GM12878 (cell line): Measurements from ENCODE around the gene TCIRG1. TPM values are rescaled to one million over a fixed set of nuclear protein-coding genes. Genes with fewer than 3 reads are reported as not detected.

Experiments
- ATAC-seq: fragments of 200-7000 bp; cut with Tn5 transposase; 3 replicates; pipeline ENCODE4 v1.9.1; 2020; ENCODE audit warnings: mild to moderate bottlenecking, moderate library complexity
- BruUV-seq: library from RNA; stranded (reverse); fragments of 400-500 nt; replicated peaks from 2 replicates; lab custom pipeline; 2021; lab: Mats Ljungman, UMichigan
- CTCF ChIA-PET: fragments of 300-600 bp; sonication (Branson Sonifier 250); formaldehyde crosslinking; extraction: SDS; loops from one replicate; lab custom pipeline; 2021; ENCODE audit warnings: inconsistent platforms; lab: Yijun Ruan, JAX
- POLR2A ChIA-PET: fragments of 350-600 bp; formaldehyde crosslinking; extraction: SDS; loops from one replicate; lab custom pipeline; 2021; ENCODE audit warnings: inconsistent platforms; lab: Charles Lee
- RAD21 ChIA-PET: fragments of 300-600 bp; sonication (Branson Sonifier 250); formaldehyde crosslinking; loops from one replicate; lab custom pipeline; 2023; ENCODE audit warnings: antibody characterized with exemption; ENCODE audit not compliant: unreplicated experiment; lab: Charles Lee
- SMC1A ChIA-PET: fragments of 300-600 bp; sonication (Branson Sonifier 250); formaldehyde crosslinking; loops from one replicate; lab custom pipeline; 2023; ENCODE audit not compliant: unreplicated experiment, uncharacterized antibody; lab: Charles Lee
- DNase-seq: peaks from one replicate; pipeline ENCODE4 v3.0.0-alpha.2; 2011; ENCODE audit warnings: low read depth, low spot score
- FAIRE-seq: peaks from 3 replicates; lab custom pipeline; 2011; peaks lifted over from hg19 to GRCh38; lab: Jason Lieb, UNC
- H2AFZ ChIP-seq: 2 replicates; pipeline ENCODE4 v1.6.0; 2011; ENCODE audit warnings: low read depth, low read length, control low read depth; ENCODE audit not compliant: control insufficient read depth
- H3K27ac ChIP-seq: 2 replicates; pipeline ENCODE4 v1.5.1; 2011; ENCODE audit warnings: control low read depth; ENCODE audit not compliant: control insufficient read depth, insufficient read depth
- H3K27me3 ChIP-seq, 2 experiments: replicated peaks in 1 of 2; 2 replicates each; pipeline versions ENCODE4 v1.6.0 to v1.6.1; 2011; ENCODE audit warnings: low read length in 1 of 2; ENCODE audit not compliant: control insufficient read depth in 2 of 2, insufficient read depth in 2 of 2
- H3K36me3 ChIP-seq, 2 experiments: 2 replicates each; pipeline ENCODE4 v1.5.1; 2011; ENCODE audit warnings: low read length in 1 of 2; ENCODE audit not compliant: control insufficient read depth in 2 of 2, insufficient read depth in 2 of 2
- H3K4me1 ChIP-seq: 2 replicates; pipeline ENCODE4 v1.6.1; 2011; ENCODE audit warnings: mild to moderate bottlenecking, low read length, moderate library complexity, mixed read lengths; ENCODE audit not compliant: control insufficient read depth, insufficient read depth
- H3K4me2 ChIP-seq: 2 replicates; pipeline ENCODE4 v1.6.0; 2011; ENCODE audit warnings: control low read depth; ENCODE audit not compliant: control insufficient read depth, insufficient read depth
- H3K4me3 ChIP-seq: fragments of 200-600 bp; sonication (generic); 2 replicates; pipeline ENCODE4 v1.5.1; 2016
- H3K79me2 ChIP-seq: 2 replicates; pipeline ENCODE4 v1.6.0; 2011; ENCODE audit warnings: low read length; ENCODE audit not compliant: control insufficient read depth, insufficient read depth
- H3K9ac ChIP-seq: 2 replicates; pipeline ENCODE4 v1.8.0; 2011; ENCODE audit warnings: low read length, control low read depth, mixed read lengths; ENCODE audit not compliant: control insufficient read depth, insufficient read depth
- H3K9me3 ChIP-seq: replicated peaks from 3 replicates; pipeline ENCODE4 v1.5.1; 2011; ENCODE audit warnings: mild to moderate bottlenecking, low read length; ENCODE audit not compliant: control insufficient read depth, insufficient read depth
- H4K20me1 ChIP-seq: 2 replicates; pipeline ENCODE4 v1.6.0; 2011; ENCODE audit not compliant: control insufficient read depth, insufficient read depth
- STAT1 ChIP-seq: fragments of 450-650 bp; conservative IDR thresholded peaks from 2 replicates; pipeline ENCODE4 v1.6.1; 2014; ENCODE audit warnings: antibody characterized with exemption, mild to moderate bottlenecking
- TARDBP ChIP-seq: IDR thresholded peaks from 2 replicates; pipeline ENCODE4 v1.6.1; 2016; ENCODE audit warnings: borderline replicate concordance
- WGBS: methylation state at CpG from one replicate; pipeline ENCODE4 v1.1.6; 2016; ENCODE audit warnings: low lambda C conversion rate; ENCODE audit not compliant: insufficient replicate concordance, insufficient coverage; ENCODE audit errors: missing lambda C conversion rate; 5-methylcytosine and 5-hydroxymethylcytosine counted together
- in situ Hi-C: fragments of 300-500 bp; cut with MboI; formaldehyde crosslinking; loops from 9 replicates; pipeline ENCODE4 v1.14.3; 2018; ENCODE audit warnings: mixed read lengths
- intact Hi-C: fragments of 100-400 bp; cut with micrococcal nuclease; formaldehyde crosslinking; loops from one replicate; pipeline ENCODE4 v1.14.2; 2022; ENCODE audit not compliant: unreplicated experiment
- polyA plus RNA-seq, 11 experiments: library from polyadenylated mRNA; depleted of rRNA in 4 of 11; unstranded in 6 of 11; stranded (reverse) in 5 of 11; fragments of >200 nt; fragmentation: Nextera tagmentation in 4 of 11; fragmentation: Illumina TruSeq in 1 of 11; extraction: Ambion mirVana in 4 of 11; extraction: Trizol in 1 of 11; gene quantifications; 1 replicate in 1 of 11; 2 replicates in 10 of 11; pipeline versions ENCODE4 v1.2.1 to v1.2.3, GENCODE V29; 2011 to 2016; ENCODE audit warnings: inconsistent platforms in 2 of 11, missing spikeins in 2 of 11, low read depth in 1 of 11
- total RNA-seq, 4 experiments: library from RNA; depleted of rRNA in 3 of 4; stranded (reverse); fragments of >200 nt in 3 of 4; fragmentation: Illumina TruSeq in 1 of 4; extraction: Trizol in 1 of 4; gene quantifications; 2 replicates each; pipeline versions ENCODE4 v1.2.1 to v1.2.3, GENCODE V29; 2013 to 2021
- TF ChIP-seq, protein P1 (sequence below): fragments of 450-650 bp; IDR thresholded peaks from 2 replicates; pipeline ENCODE4 v1.6.1; 2016; ENCODE audit warnings: mild to moderate bottlenecking, moderate library complexity, borderline replicate concordance

TCIRG1 gene
- total and polyA plus RNA-seq, 10 of the 15 experiments (the other 5 are each of a cell fraction or from before 2014, with no cell fraction given), result 0.76 to 218 (median 87.4) TPM

DNA sequence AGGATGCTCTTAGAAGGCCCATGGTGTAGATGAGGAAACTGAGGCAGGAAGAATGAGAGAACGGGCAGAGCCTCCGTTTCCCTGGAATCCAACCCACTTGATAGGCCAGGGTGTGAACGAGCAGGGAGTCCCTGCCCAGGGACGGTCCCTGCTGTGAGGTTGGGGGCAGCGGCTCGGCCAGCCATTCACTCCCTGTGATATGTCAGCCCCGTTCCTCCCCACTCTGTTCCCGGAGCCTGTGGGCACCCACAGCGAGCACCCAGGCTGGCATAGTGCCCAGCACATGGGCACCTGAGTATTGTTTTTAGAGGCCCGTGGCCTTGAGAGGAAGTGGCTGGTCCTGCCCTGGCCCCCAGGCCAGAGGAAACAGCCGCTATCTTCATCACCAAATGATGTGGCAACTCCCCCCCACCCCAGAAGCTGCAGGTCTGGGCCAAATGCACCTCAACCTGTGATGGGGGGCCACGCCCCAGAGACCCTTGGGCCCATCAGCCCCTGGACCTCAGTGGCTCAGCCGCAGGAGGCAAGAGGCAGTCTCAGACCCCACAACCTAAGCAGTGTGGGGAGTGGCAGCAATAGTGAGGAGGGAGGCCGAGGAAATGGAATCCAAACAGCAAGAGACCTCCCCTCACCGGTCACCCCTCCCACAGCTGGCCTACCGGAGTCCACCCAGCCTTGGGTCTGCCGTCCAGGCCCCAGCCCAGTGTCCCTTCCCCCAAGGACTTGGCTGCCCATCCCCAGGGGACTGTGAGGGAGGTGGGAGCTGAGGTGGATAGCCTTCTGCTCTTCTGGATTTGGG, 26.6 kb upstream of the TCIRG1 start:
- Histone ChIP-seq H3K9me3 (no peaks in the 10 kb centered on the region), H3K79me2 (no peaks in the 10 kb centered on the region), H2AFZ (no peak overlapping the region), H3K4me2 (no peak overlapping the region), H3K4me3 (no peak overlapping the region), H3K9ac (no peak overlapping the region), H3K27me3 (no peaks in the 10 kb centered on the region), H4K20me1 (no peaks in the 10 kb centered on the region), H3K27ac (no peak overlapping the region), H3K4me1 (peaks cover 15% of the 10 kb centered on the region), H3K36me3 (no peaks in the 10 kb centered on the region)
- BruUV-seq, result no TSS peak
- ATAC-seq, result no peak
- TF ChIP-seq STAT1 (no peak), TARDBP (no peak)
- TF ChIP-seq, protein P1, sequence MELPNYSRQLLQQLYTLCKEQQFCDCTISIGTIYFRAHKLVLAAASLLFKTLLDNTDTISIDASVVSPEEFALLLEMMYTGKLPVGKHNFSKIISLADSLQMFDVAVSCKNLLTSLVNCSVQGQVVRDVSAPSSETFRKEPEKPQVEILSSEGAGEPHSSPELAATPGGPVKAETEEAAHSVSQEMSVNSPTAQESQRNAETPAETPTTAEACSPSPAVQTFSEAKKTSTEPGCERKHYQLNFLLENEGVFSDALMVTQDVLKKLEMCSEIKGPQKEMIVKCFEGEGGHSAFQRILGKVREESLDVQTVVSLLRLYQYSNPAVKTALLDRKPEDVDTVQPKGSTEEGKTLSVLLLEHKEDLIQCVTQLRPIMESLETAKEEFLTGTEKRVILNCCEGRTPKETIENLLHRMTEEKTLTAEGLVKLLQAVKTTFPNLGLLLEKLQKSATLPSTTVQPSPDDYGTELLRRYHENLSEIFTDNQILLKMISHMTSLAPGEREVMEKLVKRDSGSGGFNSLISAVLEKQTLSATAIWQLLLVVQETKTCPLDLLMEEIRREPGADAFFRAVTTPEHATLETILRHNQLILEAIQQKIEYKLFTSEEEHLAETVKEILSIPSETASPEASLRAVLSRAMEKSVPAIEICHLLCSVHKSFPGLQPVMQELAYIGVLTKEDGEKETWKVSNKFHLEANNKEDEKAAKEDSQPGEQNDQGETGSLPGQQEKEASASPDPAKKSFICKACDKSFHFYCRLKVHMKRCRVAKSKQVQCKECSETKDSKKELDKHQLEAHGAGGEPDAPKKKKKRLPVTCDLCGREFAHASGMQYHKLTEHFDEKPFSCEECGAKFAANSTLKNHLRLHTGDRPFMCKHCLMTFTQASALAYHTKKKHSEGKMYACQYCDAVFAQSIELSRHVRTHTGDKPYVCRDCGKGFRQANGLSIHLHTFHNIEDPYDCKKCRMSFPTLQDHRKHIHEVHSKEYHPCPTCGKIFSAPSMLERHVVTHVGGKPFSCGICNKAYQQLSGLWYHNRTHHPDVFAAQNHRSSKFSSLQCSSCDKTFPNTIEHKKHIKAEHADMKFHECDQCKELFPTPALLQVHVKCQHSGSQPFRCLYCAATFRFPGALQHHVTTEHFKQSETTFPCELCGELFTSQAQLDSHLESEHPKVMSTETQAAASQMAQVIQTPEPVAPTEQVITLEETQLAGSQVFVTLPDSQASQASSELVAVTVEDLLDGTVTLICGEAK, result no peak
- in situ Hi-C loops (no loop called here), intact Hi-C loops (no loop called here)
- CTCF ChIA-PET, result no interaction called here
- DNase-seq, result no peak
- RAD21 ChIA-PET, result interaction anchor here (1.0 kb wide), 1 partner anchor 184 kb away, joined by 3 read pairs; no protein-coding TSS in a partner anchor
- SMC1A ChIA-PET, result no interaction called here
- WGBS, result 51% methylated on average over 17 of the region's 17 CpGs
- no peak for FAIRE-seq
- POLR2A ChIA-PET, result no interaction called here
